Activated T-cell treated with anti-CD3 and anti-CD28 coated beads, Interleukin-2, amount 50 U/mL, for 4 hours (primary cell): Measurements from ENCODE around the gene MAST4. TPM values are rescaled to one million over a fixed set of nuclear protein-coding genes. Genes with fewer than 3 reads are reported as not detected.

Source experiments
- ATAC-seq, 2 donors: fragments of 200-7000 bp; cut with Tn5 transposase; one replicate each; pipeline ENCODE4 v1.10.0; 2021
- DNase-seq: peaks from one replicate; pipeline ENCODE4 v3.0.0-alpha.2; 2020
- H3K27me3 Mint-ChIP-seq: one replicate; pipeline ENCODE4 v1.8.0; 2021; ENCODE audit warnings: low read depth, mixed read lengths
- H3K36me3 Mint-ChIP-seq: one replicate; pipeline ENCODE4 v1.8.0; 2022; ENCODE audit warnings: mixed read lengths; ENCODE audit not compliant: insufficient read depth
- H3K4me1 Mint-ChIP-seq: one replicate; pipeline ENCODE4 v1.8.0; 2021; ENCODE audit warnings: low read depth, mixed read lengths
- H3K4me3 Mint-ChIP-seq: one replicate; pipeline ENCODE4 v1.8.0; 2021; ENCODE audit warnings: mild to moderate bottlenecking, moderate library complexity, mixed read lengths
- H3K9me3 Mint-ChIP-seq: one replicate; pipeline ENCODE4 v1.8.0; 2021; ENCODE audit warnings: mixed read lengths
- total RNA-seq, 3 donors: library from RNA; stranded (reverse); gene quantifications; one replicate each; pipeline ENCODE4 v1.2.1, GENCODE V29; 2021

The MAST4 gene
- total RNA-seq, 3 donors from 2014 or later, result 9.5 to 16.5 (median 15.5) TPM

DNA sequence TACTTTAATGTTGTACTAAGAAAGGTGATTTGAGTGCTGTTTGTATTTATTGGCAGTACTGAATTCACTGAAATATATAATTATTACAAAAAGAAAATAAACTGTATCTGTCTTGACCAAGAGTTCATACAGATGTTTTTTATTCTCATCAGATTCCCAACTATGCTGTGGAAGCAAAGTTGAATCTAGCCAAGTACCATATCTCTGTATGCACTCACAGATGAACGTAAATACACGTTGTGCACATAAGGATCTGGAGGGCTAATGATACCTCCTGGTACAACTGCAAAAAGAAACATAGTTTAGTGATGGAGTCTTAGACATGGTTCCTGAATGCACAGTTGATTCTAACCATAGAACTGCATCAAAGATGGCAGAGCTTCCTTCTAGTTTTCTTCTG, 431.0 kb downstream of the MAST4 start:
- H3K27me3 Mint-ChIP-seq, result no peaks in the 10 kb centered on the region
- peaks cover 47% of the 10 kb centered on the region for H3K4me1 Mint-ChIP-seq
- H3K4me3 Mint-ChIP-seq, result no peak overlapping the region
- ATAC-seq, result no peak
- DNase-seq, result no peak
- H3K36me3 Mint-ChIP-seq, result peaks cover 7% of the 10 kb centered on the region
- H3K9me3 Mint-ChIP-seq, result no peaks in the 10 kb centered on the region

- no peak for ATAC-seq
- Mint-ChIP-seq H3K4me3 (no peak overlapping the region), H3K4me1 (peaks cover 58% of the 10 kb centered on the region), H3K9me3 (no peaks in the 10 kb centered on the region), H3K36me3 (peaks cover 7% of the 10 kb centered on the region), H3K27me3 (no peaks in the 10 kb centered on the region)
- DNase-seq, result no peak
These were observed 432.2 kb downstream of the MAST4 start for GRCh38 chr5:67028371-67028770.

- DNase-seq (no peak), ATAC-seq (no peak)
- peaks cover 63% of the 10 kb centered on the region for H3K4me1 Mint-ChIP-seq
- H3K9me3 Mint-ChIP-seq, result no peaks in the 10 kb centered on the region
- H3K36me3 Mint-ChIP-seq, result peaks cover 7% of the 10 kb centered on the region
- no peaks in the 10 kb centered on the region for H3K27me3 Mint-ChIP-seq
- no peak overlapping the region for H3K4me3 Mint-ChIP-seq
These were observed 432.7 kb downstream of the MAST4 start for GRCh38 chr5:67028941-67029340.

GRCh38 chr5:67029481-67029880, 433.3 kb downstream of the MAST4 start:
- no peaks in the 10 kb centered on the region for H3K9me3 Mint-ChIP-seq
- peaks cover 64% of the 10 kb centered on the region for H3K4me1 Mint-ChIP-seq
- H3K4me3 Mint-ChIP-seq, result no peak overlapping the region
- H3K27me3 Mint-ChIP-seq, result no peaks in the 10 kb centered on the region
- ATAC-seq, result no peak
- peaks cover 7% of the 10 kb centered on the region for H3K36me3 Mint-ChIP-seq
- no peak for DNase-seq

- ATAC-seq (no peak), DNase-seq (no peak)
- H3K4me1 Mint-ChIP-seq, result peaks cover 64% of the 10 kb centered on the region
These were observed 434.3 kb downstream of the MAST4 start for GRCh38 chr5:67030289-67031056.

GRCh38 chr5:67031057-67031443, 434.9 kb downstream of the MAST4 start:
- DNase-seq, result no peak
- H3K4me3 Mint-ChIP-seq, result peak overlapping the region; percentile 19

More at GRCh38 chr5:67030289-67031056, 434.3 kb downstream of the MAST4 start:
- H3K4me3 Mint-ChIP-seq, result no peak overlapping the region
- no peaks in the 10 kb centered on the region for H3K9me3 Mint-ChIP-seq
- H3K36me3 Mint-ChIP-seq, result peaks cover 6% of the 10 kb centered on the region
- no peaks in the 10 kb centered on the region for H3K27me3 Mint-ChIP-seq

GRCh38 chr5:67031692-67032091, 435.5 kb downstream of the MAST4 start:
- H3K4me1 Mint-ChIP-seq, result peaks cover 60% of the 10 kb centered on the region
- ATAC-seq, result peak; percentile 90

More at GRCh38 chr5:67031057-67031443, 434.9 kb downstream of the MAST4 start:
- no peaks in the 10 kb centered on the region for H3K27me3 Mint-ChIP-seq
- peaks cover 62% of the 10 kb centered on the region for H3K4me1 Mint-ChIP-seq
- no peak for ATAC-seq
- H3K36me3 Mint-ChIP-seq, result peaks cover 8% of the 10 kb centered on the region
- H3K9me3 Mint-ChIP-seq, result no peaks in the 10 kb centered on the region

DNA sequence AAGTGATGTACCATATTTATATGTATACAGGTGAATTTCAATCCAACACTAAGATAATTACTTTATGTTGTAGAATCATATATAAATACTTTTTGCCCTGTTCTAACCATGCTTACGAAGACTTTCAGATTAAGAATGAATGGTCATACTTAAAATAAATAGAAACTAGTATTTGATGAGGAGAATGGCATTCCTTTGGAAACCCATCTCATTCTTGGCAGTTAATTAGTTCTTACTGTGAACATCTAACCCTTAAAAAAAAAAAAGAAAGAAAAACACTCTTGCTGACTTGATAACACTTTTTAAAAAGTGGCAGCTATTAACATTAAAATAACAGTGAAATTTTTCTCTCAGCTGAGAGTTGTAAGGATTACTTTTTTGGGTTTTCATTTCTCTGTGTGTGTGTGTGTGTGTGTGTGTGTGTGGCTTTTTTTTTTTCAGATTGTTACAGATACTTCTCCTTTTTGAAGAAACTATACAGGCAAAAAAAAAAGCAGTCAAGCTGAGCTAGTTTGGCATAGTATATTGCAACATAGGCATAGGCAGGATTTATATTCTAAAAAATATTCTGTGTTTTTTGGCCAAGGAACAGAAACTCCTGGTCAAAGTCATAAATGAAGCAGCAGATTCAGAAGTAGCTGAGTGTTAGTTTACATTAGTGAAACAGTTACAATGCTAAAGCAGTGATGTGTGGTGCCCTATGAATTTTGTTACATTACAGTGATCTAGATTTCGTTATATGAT, 436.9 kb downstream of the MAST4 start:
- H3K4me3 Mint-ChIP-seq, result no peak overlapping the region
- no peak for ATAC-seq

More at GRCh38 chr5:67031692-67032091, 435.5 kb downstream of the MAST4 start:
- Mint-ChIP-seq H3K27me3 (no peaks in the 10 kb centered on the region), H3K9me3 (no peaks in the 10 kb centered on the region), H3K4me3 (peak overlapping the region; percentile 19), H3K36me3 (peaks cover 7% of the 10 kb centered on the region)
- DNase-seq, result no peak

GRCh38 chr5:67033880-67034651, 437.9 kb downstream of the MAST4 start:
- H3K4me1 Mint-ChIP-seq, result peaks cover 57% of the 10 kb centered on the region
- H3K36me3 Mint-ChIP-seq, result peaks cover 6% of the 10 kb centered on the region
- DNase-seq (no peak), ATAC-seq (no peak)
- H3K4me3 Mint-ChIP-seq, result no peak overlapping the region
- no peaks in the 10 kb centered on the region for H3K27me3 Mint-ChIP-seq
- no peaks in the 10 kb centered on the region for H3K9me3 Mint-ChIP-seq

More for the DNA sequence above, 436.9 kb downstream of the MAST4 start:
- peaks cover 59% of the 10 kb centered on the region for H3K4me1 Mint-ChIP-seq
- H3K36me3 Mint-ChIP-seq, result peaks cover 6% of the 10 kb centered on the region
- no peaks in the 10 kb centered on the region for H3K9me3 Mint-ChIP-seq
- no peak for DNase-seq
- H3K27me3 Mint-ChIP-seq, result no peaks in the 10 kb centered on the region

DNA sequence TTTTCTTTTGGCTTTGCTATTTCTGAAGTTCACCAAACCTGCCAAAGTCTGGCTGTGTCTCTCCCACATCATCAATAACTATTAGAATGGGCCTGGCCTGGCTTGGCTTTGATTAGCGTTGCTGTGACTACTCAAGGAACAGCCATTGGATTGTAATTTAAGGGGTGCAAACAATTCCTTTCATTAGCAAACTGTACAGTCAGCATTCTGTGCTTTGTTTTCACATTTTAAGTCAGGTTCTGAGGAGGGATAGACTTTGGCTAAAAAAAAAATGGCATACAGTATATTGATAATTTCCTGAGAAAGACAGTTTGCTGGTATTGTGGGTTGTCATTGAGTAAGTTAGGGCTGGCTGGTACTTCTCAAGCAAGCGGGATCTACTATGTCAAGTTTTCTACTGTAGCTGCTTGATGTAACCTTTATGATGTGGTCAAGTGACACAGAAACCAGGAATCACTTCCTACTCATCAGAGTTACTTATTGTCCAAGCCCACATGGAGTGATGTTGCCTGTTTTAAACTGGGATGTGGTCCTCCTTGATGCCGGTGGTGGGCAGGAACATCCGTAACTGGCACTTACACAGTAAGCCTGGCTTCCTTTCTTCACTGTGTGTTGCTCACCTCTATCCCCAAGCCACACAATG, 439.0 kb downstream of the MAST4 start:
- peaks cover 6% of the 10 kb centered on the region for H3K36me3 Mint-ChIP-seq
- H3K4me3 Mint-ChIP-seq, result no peak overlapping the region
- H3K9me3 Mint-ChIP-seq, result no peaks in the 10 kb centered on the region
- ATAC-seq (no peak), DNase-seq (no peak)
- peaks cover 53% of the 10 kb centered on the region for H3K4me1 Mint-ChIP-seq
- no peaks in the 10 kb centered on the region for H3K27me3 Mint-ChIP-seq

- DNase-seq (no peak), ATAC-seq (no peak)
- Mint-ChIP-seq H3K27me3 (no peaks in the 10 kb centered on the region), H3K4me1 (peaks cover 34% of the 10 kb centered on the region), H3K9me3 (no peaks in the 10 kb centered on the region), H3K4me3 (no peak overlapping the region), H3K36me3 (peaks cover 6% of the 10 kb centered on the region)
These were observed 441.0 kb downstream of the MAST4 start for GRCh38 chr5:67037171-67037570.

GRCh38 chr5:67038817-67039603, 442.8 kb downstream of the MAST4 start:
- Mint-ChIP-seq H3K4me3 (no peak overlapping the region), H3K4me1 (peaks cover 17% of the 10 kb centered on the region), H3K9me3 (no peaks in the 10 kb centered on the region), H3K27me3 (no peaks in the 10 kb centered on the region), H3K36me3 (peaks cover 4% of the 10 kb centered on the region)
- no peak for DNase-seq
- ATAC-seq, result peak in 1 of 2 donors; percentile 46

DNA sequence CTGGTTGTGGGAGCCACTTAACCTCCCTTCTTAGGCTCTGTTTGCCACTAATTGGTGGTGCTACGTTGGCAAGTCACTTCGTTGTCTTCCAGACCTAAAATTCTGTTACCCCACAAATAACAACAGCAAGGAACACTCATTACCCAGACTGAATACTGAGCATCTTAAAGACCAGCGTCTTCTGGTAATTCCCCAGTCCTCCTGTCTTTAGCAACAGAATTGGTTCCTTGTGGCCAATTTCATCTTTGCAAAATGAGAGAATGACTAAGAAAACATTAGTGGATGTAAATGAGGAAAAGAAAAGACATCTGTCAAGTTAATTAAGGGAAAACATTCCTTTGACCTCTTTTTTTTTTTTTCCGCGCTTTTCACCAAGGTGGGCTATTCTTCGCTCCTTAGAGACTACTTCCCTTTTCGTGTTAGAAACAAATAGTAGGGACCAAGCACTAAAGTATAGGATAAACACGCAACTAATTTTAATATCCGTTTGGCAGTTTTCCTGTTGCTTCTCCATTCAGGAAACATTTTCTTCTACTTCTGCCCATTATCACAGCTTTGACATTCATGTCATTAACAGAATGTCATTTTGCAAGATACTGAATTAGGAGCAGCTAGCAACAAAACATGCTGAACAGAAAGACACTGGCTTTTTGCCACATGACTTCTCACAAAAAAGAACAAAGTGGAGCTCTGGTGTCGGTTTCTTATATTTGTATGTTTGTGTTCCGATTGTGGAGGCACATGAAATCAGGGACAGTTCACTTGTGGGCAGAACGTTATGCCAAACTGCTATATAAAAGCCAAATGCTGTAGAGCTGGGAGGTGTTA, 446.2 kb downstream of the MAST4 start:
- ATAC-seq (no peak), DNase-seq (no peak)
- no peak overlapping the region for H3K4me3 Mint-ChIP-seq
- no peaks in the 10 kb centered on the region for H3K27me3 Mint-ChIP-seq
- H3K36me3 Mint-ChIP-seq, result peaks cover 6% of the 10 kb centered on the region
- H3K4me1 Mint-ChIP-seq, result peaks cover 10% of the 10 kb centered on the region
- H3K9me3 Mint-ChIP-seq, result no peaks in the 10 kb centered on the region
